Aorta (tissue), 5 donors: ENCODE results near the gene TMEM167B. TPM values are rescaled to one million over a fixed set of nuclear protein-coding genes. Genes with fewer than 3 reads are reported as not detected.

Source experiments
- ATAC-seq: fragments of 200-7000 bp; cut with Tn5 transposase; one replicate; pipeline ENCODE4 v1.9.1; 2022; ENCODE audit warnings: moderate library complexity; ENCODE audit not compliant: low FRiP score
- DNase-seq, 2 donors: peaks; one replicate each; pipeline ENCODE4 v3.0.0-alpha.2; 2020
- H3K27ac ChIP-seq, 2 donors: one replicate each; pipeline ENCODE4 v1.5.1; 2013; ENCODE audit warnings: low read length in 2 of 2, mild to moderate bottlenecking in 2 of 2, moderate library complexity in 2 of 2, control low read depth in 1 of 2, inconsistent platforms in 1 of 2, low read depth in 1 of 2
- H3K27me3 ChIP-seq, 2 donors: one replicate each; pipeline ENCODE4 v1.6.1; 2013; ENCODE audit warnings: control low read depth in 1 of 2, low read length in 1 of 2, mild to moderate bottlenecking in 1 of 2, moderate library complexity in 1 of 2; ENCODE audit not compliant: insufficient read depth in 2 of 2, control insufficient read depth in 1 of 2
- H3K36me3 ChIP-seq, 2 donors: one replicate each; pipeline ENCODE4 v1.6.1; 2013; ENCODE audit warnings: control low read depth in 1 of 2, low read length in 1 of 2, mild to moderate bottlenecking in 1 of 2; ENCODE audit not compliant: insufficient read depth in 2 of 2, control insufficient read depth in 1 of 2
- H3K4me1 ChIP-seq, 2 donors: one replicate each; pipeline ENCODE4 v1.6.1; 2013; ENCODE audit warnings: low read length in 2 of 2, control low read depth in 1 of 2, mild to moderate bottlenecking in 1 of 2, moderate library complexity in 1 of 2; ENCODE audit not compliant: insufficient read depth in 2 of 2, control insufficient read depth in 1 of 2
- H3K4me3 ChIP-seq, 2 donors: one replicate each; pipeline ENCODE4 v1.5.1; 2013; ENCODE audit warnings: low read length in 2 of 2, control low read depth in 1 of 2, mild to moderate bottlenecking in 1 of 2
- H3K9me3 ChIP-seq: one replicate; pipeline ENCODE4 v1.6.1; 2013; ENCODE audit warnings: mild to moderate bottlenecking, low read length; ENCODE audit not compliant: control insufficient read depth
- WGBS, 2 donors: extraction: QIAGEN DNeasy Blood & Tissue Kit; methylation state at CpG; one replicate each; pipeline ENCODE4 v1.1.7; 2013; 5-methylcytosine and 5-hydroxymethylcytosine counted together
- intact Hi-C, 2 donors: fragments of 100-400 bp; cut with DNase I; formaldehyde crosslinking; loops; one replicate each; pipeline versions ENCODE4 v1.14.2 to v1.15.0; 2022
- polyA plus RNA-seq, 2 donors: library from polyadenylated mRNA; stranded (reverse); fragments of 200-250 nt; gene quantifications; one replicate each; pipeline ENCODE4 v1.2.3, GENCODE V29; 2013
- total RNA-seq, 2 donors: library from RNA; stranded (reverse); fragmentation: NEBNext Ultra II Directional; extraction: Animal tissue kit (Norgen Biotek cat#: 25700); gene quantifications; one replicate each; pipeline ENCODE4 v1.2.1, GENCODE V29; 2021
- donor health status: healthy with polysubstance abuse.
- donor health status: Bipolar disorder and iron deficiency.
- donor health status: DM: no; HTN: no; CAD: no.
- donor health status: DM: no; HTN: no; CAD: no.
- donor health status: DM: yes; HTN: yes; CAD: no.

TMEM167B gene
- total and polyA plus RNA-seq, 4 donors: 26.7 to 43.2 (median 35.1) TPM

DNA sequence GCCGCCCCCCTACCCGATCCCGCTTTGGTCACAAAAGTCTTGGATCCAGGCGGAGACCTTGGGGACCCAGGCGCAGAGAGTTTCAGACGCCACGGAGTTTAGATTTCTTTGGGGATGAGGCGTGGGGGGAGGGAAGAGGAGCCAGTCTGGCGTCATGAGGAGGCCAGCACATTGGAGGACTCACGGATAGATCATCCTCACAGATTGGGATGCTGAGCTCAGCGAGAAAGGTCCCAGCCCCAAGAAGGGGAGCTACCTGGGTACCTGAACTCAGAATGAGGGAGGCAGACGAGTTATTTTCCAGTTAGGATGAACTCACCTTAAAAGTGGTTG is 23.7 kb downstream of the TMEM167B start:
- no peaks in the 10 kb centered on the region for H3K36me3 ChIP-seq
- H3K4me3 ChIP-seq: no peak overlapping the region
- intact Hi-C loops: loop anchor here in 1 of 2 donors (5.0 to 10.0 kb wide), 2 partner anchors 98 to 150 kb away; partner anchors contain the start of genes CLCC1 and SARS1
- DNase-seq (no peak), ATAC-seq (no peak)
- 12 to 15% methylated on average over 12 of the region's 12 CpGs for WGBS, 2 donors
- no peaks in the 10 kb centered on the region for H3K9me3 ChIP-seq
- H3K27me3 ChIP-seq: no peaks in the 10 kb centered on the region
- H3K27ac ChIP-seq: no peak overlapping the region
- no peaks in the 10 kb centered on the region for H3K4me1 ChIP-seq

DNA sequence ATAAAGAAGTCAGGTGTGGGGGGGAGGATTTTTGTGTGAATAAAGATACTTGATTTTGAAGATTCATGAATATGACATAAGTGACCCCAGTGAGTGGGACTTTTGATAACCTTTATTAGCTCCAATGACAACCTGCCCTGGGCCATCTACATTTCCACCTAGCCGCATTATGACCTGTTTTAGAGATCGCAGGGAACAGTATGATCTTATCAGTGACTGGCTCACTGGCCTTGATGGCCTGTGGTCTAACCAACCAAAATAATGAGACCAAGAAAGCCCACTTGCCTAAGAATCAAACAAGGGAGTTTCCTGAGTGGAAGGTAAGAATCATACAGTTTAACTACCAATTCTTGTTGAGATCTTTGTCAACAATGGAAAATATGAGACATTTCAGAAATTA is 25.1 kb downstream of the TMEM167B start:
- intact Hi-C loops: loop anchor here in 1 of 2 donors (10.0 kb wide), 1 partner anchor 151 kb away; the partner anchor contains the start of gene CLCC1

DNA sequence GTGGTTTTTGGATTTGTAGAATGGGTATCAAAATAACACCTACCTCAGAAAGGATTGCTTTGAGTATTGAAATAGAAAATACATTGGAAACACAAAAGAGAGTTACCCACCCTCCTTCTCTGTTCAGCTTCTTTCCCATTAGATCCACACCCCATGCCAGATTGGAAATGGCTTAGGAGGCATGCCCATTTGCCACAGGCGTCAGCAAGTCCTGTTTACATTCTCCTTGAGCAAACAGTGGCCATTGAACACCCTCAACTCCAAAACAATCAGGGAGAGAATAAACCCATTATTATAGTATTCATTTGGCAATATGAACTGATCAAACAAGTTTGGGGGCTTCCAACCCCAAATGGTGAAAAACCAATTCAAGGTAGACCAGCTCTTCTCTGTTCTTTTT is 25.7 kb downstream of the TMEM167B start:
- intact Hi-C loops: loop anchor here in 1 of 2 donors (10.0 kb wide), 1 partner anchor 151 kb away; the partner anchor contains the start of gene CLCC1
- no peak for DNase-seq
- H3K27me3 ChIP-seq: no peaks in the 10 kb centered on the region
- no peak overlapping the region for H3K27ac ChIP-seq
- H3K36me3 ChIP-seq: no peaks in the 10 kb centered on the region
- H3K9me3 ChIP-seq: no peaks in the 10 kb centered on the region
- no peaks in the 10 kb centered on the region for H3K4me1 ChIP-seq
- ATAC-seq: no peak
- WGBS, 2 donors: 67 to 70% methylated on average over 1 of the region's 1 CpG
- H3K4me3 ChIP-seq: no peak overlapping the region

More for the DNA sequence above, 25.1 kb downstream of the TMEM167B start:
- DNase-seq (no peak), ATAC-seq (no peak)
- 97 to 98% methylated on average over 2 of the region's 2 CpGs for WGBS, 2 donors
- Histone ChIP-seq H3K27me3 (no peaks in the 10 kb centered on the region), H3K9me3 (no peaks in the 10 kb centered on the region), H3K4me3 (no peak overlapping the region), H3K27ac (no peak overlapping the region), H3K4me1 (no peaks in the 10 kb centered on the region), H3K36me3 (no peaks in the 10 kb centered on the region)

- H3K36me3 ChIP-seq: no peaks in the 10 kb centered on the region
- H3K4me1 ChIP-seq: no peaks in the 10 kb centered on the region
- no peak overlapping the region for H3K4me3 ChIP-seq
- no peak overlapping the region for H3K27ac ChIP-seq
- H3K9me3 ChIP-seq: no peaks in the 10 kb centered on the region
- intact Hi-C loops: loop anchor here in 1 of 2 donors (10.0 kb wide), 1 partner anchor 153 kb away; the partner anchor contains the start of gene CLCC1
- H3K27me3 ChIP-seq: no peaks in the 10 kb centered on the region
- no peak for ATAC-seq
- no peak for DNase-seq
- WGBS, 2 donors: 81 to 83% methylated on average over 3 of the region's 3 CpGs
Observed at GRCh38 chr1:109118089-109118488, 27.5 kb downstream of the TMEM167B start.

- no peak for DNase-seq
- ATAC-seq: no peak
- 91 to 94% methylated on average over 5 of the region's 5 CpGs for WGBS, 2 donors
Observed at GRCh38 chr1:109120356-109120755, 29.8 kb downstream of the TMEM167B start.

DNA sequence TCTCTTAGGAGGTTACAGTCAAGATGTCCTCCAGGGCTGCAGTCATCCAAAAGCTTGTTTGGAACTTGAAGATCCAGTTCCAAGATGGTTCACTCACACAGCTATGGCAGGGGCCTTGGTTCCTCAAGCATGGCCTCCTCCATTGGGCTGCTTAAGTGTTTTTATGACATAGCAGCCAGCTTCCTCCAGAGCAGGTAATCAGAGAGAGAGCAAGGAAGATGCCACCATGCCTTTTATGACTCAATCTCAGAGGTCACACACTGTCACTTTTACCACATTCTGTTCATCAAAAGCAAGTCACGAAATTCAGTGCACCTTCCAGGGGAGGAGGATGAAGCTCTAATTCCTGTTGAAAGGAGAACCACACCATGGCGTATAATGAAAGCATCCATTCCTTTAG is 40.5 kb downstream of the TMEM167B start:
- intact Hi-C loops: no loop called here
- no peaks in the 10 kb centered on the region for H3K9me3 ChIP-seq
- H3K4me3 ChIP-seq: no peak overlapping the region
- H3K36me3 ChIP-seq: no peaks in the 10 kb centered on the region
- DNase-seq (no peak), ATAC-seq (no peak)
- no peaks in the 10 kb centered on the region for H3K4me1 ChIP-seq
- H3K27ac ChIP-seq: no peak overlapping the region
- 94 to 98% methylated on average over 2 of the region's 2 CpGs for WGBS, 2 donors
- H3K27me3 ChIP-seq: no peaks in the 10 kb centered on the region

More at GRCh38 chr1:109120356-109120755, 29.8 kb downstream of the TMEM167B start:
- intact Hi-C loops: no loop called here
- no peaks in the 10 kb centered on the region for H3K9me3 ChIP-seq
- H3K27me3 ChIP-seq: no peaks in the 10 kb centered on the region
- H3K27ac ChIP-seq: no peak overlapping the region
- no peaks in the 10 kb centered on the region for H3K4me1 ChIP-seq
- no peaks in the 10 kb centered on the region for H3K36me3 ChIP-seq
- no peak overlapping the region for H3K4me3 ChIP-seq

- Histone ChIP-seq H3K27ac (no peak overlapping the region), H3K9me3 (no peaks in the 10 kb centered on the region), H3K4me3 (no peak overlapping the region), H3K4me1 (no peaks in the 10 kb centered on the region), H3K27me3 (no peaks in the 10 kb centered on the region), H3K36me3 (no peaks in the 10 kb centered on the region)
- DNase-seq: no peak
- intact Hi-C loops: no loop called here
- no peak for ATAC-seq
Observed at GRCh38 chr1:109131800-109132199, 41.2 kb downstream of the TMEM167B start.

DNA sequence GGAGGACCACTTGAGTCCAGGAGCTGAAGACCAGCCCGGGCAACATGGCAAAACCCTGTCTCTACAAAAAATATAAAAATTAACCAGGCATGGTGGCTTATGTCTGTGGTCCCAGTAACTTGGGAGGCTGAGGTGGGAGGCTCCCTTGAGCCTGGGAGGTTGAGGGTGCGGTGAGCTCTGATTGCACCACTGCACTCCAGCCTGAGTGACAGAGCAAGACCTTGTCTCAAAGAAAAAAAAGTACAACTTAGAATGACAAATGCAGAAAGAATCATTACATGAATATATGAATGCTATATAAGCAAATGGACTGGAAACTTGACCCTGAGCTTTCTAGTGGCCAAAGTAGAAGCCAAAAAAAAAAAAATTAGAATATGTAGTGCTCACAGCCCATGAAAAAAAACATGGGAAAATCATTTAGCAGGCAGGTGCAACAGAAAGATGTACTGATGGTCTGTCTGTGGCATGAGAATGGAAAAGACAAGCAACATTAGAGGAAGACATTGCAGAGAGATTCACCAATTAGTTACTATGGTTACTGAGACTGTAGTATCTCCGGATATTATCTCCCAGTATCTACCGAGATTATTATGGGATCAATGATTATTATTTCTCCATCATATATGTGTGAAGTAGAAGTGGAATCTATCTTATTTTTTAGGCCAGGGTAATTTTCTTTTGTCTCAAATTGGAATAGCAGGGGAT is 42.6 kb downstream of the TMEM167B start:
- 86 to 87% methylated on average over 4 of the region's 4 CpGs for WGBS, 2 donors
- Histone ChIP-seq H3K9me3 (no peaks in the 10 kb centered on the region), H3K36me3 (no peaks in the 10 kb centered on the region), H3K27me3 (no peaks in the 10 kb centered on the region), H3K27ac (no peak overlapping the region), H3K4me3 (no peak overlapping the region), H3K4me1 (no peaks in the 10 kb centered on the region)
- intact Hi-C loops: no loop called here
- no peak for ATAC-seq
- no peak for DNase-seq

GRCh38 chr1:109133815-109134214 is 43.3 kb downstream of the TMEM167B start:
- intact Hi-C loops: no loop called here
- DNase-seq: peak in 1 of 2 donors; percentile 53
- H3K27me3 ChIP-seq: no peaks in the 10 kb centered on the region
- H3K36me3 ChIP-seq: no peaks in the 10 kb centered on the region
- H3K4me1 ChIP-seq: no peaks in the 10 kb centered on the region
- no peak overlapping the region for H3K27ac ChIP-seq
- ATAC-seq: peak; percentile 41
- H3K9me3 ChIP-seq: no peaks in the 10 kb centered on the region
- 51 to 58% methylated on average over 2 of the region's 2 CpGs for WGBS, 2 donors
- H3K4me3 ChIP-seq: no peak overlapping the region
